NCI-H1694 (cell line): ENCODE measurements around the gene TCF23.
A peak's percentile ranks its signal among the peaks of the same experiment; 100 is the strongest.
"Not testable (repeated sequence)": the region's sequence is repeated elsewhere in the genome, so short reads cannot be mapped to it uniquely, and the experiment has no call there.

ENCODE experiments used
- DNase-seq: peaks from one replicate; lab custom pipeline; 2025; lab: John Stamatoyannopoulos, UW

Gene TCF23

GRCh38 chr2:27189989-27190388 lies 41.2 kb downstream of the TCF23 start:
- DNase-seq: no peak

- DNase-seq: peak; percentile 70
Measured at GRCh38 chr2:27191070-27191829, 42.4 kb downstream of the TCF23 start.

GRCh38 chr2:27194538-27195354 lies 45.9 kb downstream of the TCF23 start:
- no peak for DNase-seq

- not testable (repeated sequence) for DNase-seq
Measured at GRCh38 chr2:27195799-27196198, 47.0 kb downstream of the TCF23 start.

- not testable (repeated sequence) for DNase-seq
Measured at GRCh38 chr2:27198068-27198467, 49.3 kb downstream of the TCF23 start.

- no peak for DNase-seq
Measured at GRCh38 chr2:27198627-27199026, 49.8 kb downstream of the TCF23 start.

- DNase-seq: no peak
Measured at GRCh38 chr2:27199241-27199640, 50.4 kb downstream of the TCF23 start.

GRCh38 chr2:27201675-27202074 lies 52.9 kb downstream of the TCF23 start:
- no peak for DNase-seq

- DNase-seq: no peak
Measured at GRCh38 chr2:27202854-27203253, 54.0 kb downstream of the TCF23 start.

GRCh38 chr2:27203741-27204140 lies 54.9 kb downstream of the TCF23 start:
- no peak for DNase-seq

- no peak for DNase-seq
Measured at GRCh38 chr2:27204566-27204965, 55.8 kb downstream of the TCF23 start.

- DNase-seq: no peak
Measured at GRCh38 chr2:27205206-27205605, 56.4 kb downstream of the TCF23 start.

GRCh38 chr2:27206346-27206745 lies 57.5 kb downstream of the TCF23 start:
- no peak for DNase-seq
